Pulmonary artery endothelial cell (primary cell): Measurements from ENCODE around the gene HSF2BP. TPM values are rescaled to one million over a fixed set of nuclear protein-coding genes. Genes with fewer than 3 reads are reported as not detected.
A peak's percentile ranks its signal among the peaks of the same experiment; 100 is the strongest.
"Not testable (repeated sequence)": the region's sequence is repeated elsewhere in the genome, so short reads cannot be mapped to it uniquely, and the experiment has no call there.

Experiments used
- DNase-seq: peaks from one replicate; pipeline ENCODE4 v3.0.0-alpha.2; 2011; ENCODE audit warnings: low read depth, low spot score
- total RNA-seq: library from RNA; depleted of rRNA; stranded (reverse); fragments of >200 nt; gene quantifications from 2 replicates; pipeline ENCODE4 v1.2.3, GENCODE V29; 2014

The HSF2BP gene
- total RNA-seq, 1 donor from 2014 or later: 1.7 TPM

GRCh38 chr21:43619856-43620255 is 39.4 kb downstream of the HSF2BP start:
- DNase-seq: no peak

GRCh38 chr21:43619344-43619743 is 39.9 kb downstream of the HSF2BP start:
- DNase-seq: no peak

- DNase-seq: no peak
Measured at GRCh38 chr21:43618940-43619339, 40.3 kb downstream of the HSF2BP start.

- DNase-seq: not testable (repeated sequence)
Measured at GRCh38 chr21:43616861-43617260, 42.4 kb downstream of the HSF2BP start.

- no peak for DNase-seq
Measured at GRCh38 chr21:43614839-43615238, 44.4 kb downstream of the HSF2BP start.

GRCh38 chr21:43613755-43614638 is 45.3 kb downstream of the HSF2BP start:
- DNase-seq: no peak

- peak; percentile 39 for DNase-seq
Measured at GRCh38 chr21:43611598-43612369, 47.5 kb downstream of the HSF2BP start.

- peak; percentile 68 for DNase-seq
Measured at GRCh38 chr21:43609501-43610340, 49.6 kb downstream of the HSF2BP start.

- no peak for DNase-seq
Measured at GRCh38 chr21:43608664-43609063, 50.6 kb downstream of the HSF2BP start.

- no peak for DNase-seq
Measured at GRCh38 chr21:43608225-43608624, 51.1 kb downstream of the HSF2BP start.

- DNase-seq: no peak
Measured at GRCh38 chr21:43605320-43606215, 53.7 kb downstream of the HSF2BP start.

GRCh38 chr21:43604505-43605204 is 54.6 kb downstream of the HSF2BP start:
- DNase-seq: no peak

- no peak for DNase-seq
Measured at GRCh38 chr21:43603641-43604504, 55.4 kb downstream of the HSF2BP start.

- DNase-seq: no peak
Measured at GRCh38 chr21:43603233-43603626, 56.1 kb downstream of the HSF2BP start.

- no peak for DNase-seq
Measured at GRCh38 chr21:43602266-43603232, 56.7 kb downstream of the HSF2BP start.

- DNase-seq: no peak
Measured at GRCh38 chr21:43600642-43601402, 58.5 kb downstream of the HSF2BP start.

GRCh38 chr21:43599728-43600127 is 59.6 kb downstream of the HSF2BP start:
- no peak for DNase-seq
